GM18526 (cell line): ENCODE results near the gene BTG1.

ENCODE experiments used
- POLR2A ChIP-seq: IDR thresholded peaks from 3 replicates; pipeline ENCODE4 v1.6.1; 2011; ENCODE audit not compliant: insufficient read length; ENCODE audit errors: extremely low read depth

Gene BTG1

GRCh38 chr12:92098594-92099380 is 46.9 kb downstream of the BTG1 start:
- TF ChIP-seq POLR2A = no peak

- TF ChIP-seq POLR2A = no peak
Observed at GRCh38 chr12:92096346-92097136, 49.1 kb downstream of the BTG1 start.

GRCh38 chr12:92094751-92095161 is 50.9 kb downstream of the BTG1 start:
- TF ChIP-seq POLR2A = no peak
